HG02642 (cell line): Measurements from ENCODE around the gene JAK2.
"Not testable (repeated sequence)": the region's sequence is repeated elsewhere in the genome, so short reads cannot be mapped to it uniquely, and the experiment has no call there.

Source experiments
- ATAC-seq: cut with Tn5 transposase; IDR thresholded peaks from one replicate; pipeline ENCODE4 v1.9.1; 2021; ENCODE audit warnings: mild to moderate bottlenecking; ENCODE audit not compliant: unreplicated experiment, poor library complexity

JAK2 gene

GRCh38 chr9:5040730-5041389, 55.8 kb downstream of the JAK2 start:
- no peak for ATAC-seq

GRCh38 chr9:5041390-5042115, 56.5 kb downstream of the JAK2 start:
- ATAC-seq, result no peak

- ATAC-seq, result no peak
These were observed 57.6 kb downstream of the JAK2 start for GRCh38 chr9:5042661-5043178.

- ATAC-seq, result no peak
These were observed 58.3 kb downstream of the JAK2 start for GRCh38 chr9:5043381-5043780.

GRCh38 chr9:5044160-5044559, 59.1 kb downstream of the JAK2 start:
- no peak for ATAC-seq

- ATAC-seq, result no peak
These were observed 67.8 kb downstream of the JAK2 start for GRCh38 chr9:5052838-5053237.

GRCh38 chr9:5062631-5063030, 77.6 kb downstream of the JAK2 start:
- ATAC-seq, result no peak

- ATAC-seq, result no peak
These were observed 87.8 kb downstream of the JAK2 start for GRCh38 chr9:5072871-5073270.

GRCh38 chr9:5073701-5074100, 88.6 kb downstream of the JAK2 start:
- ATAC-seq, result no peak

- no peak for ATAC-seq
These were observed 100.9 kb downstream of the JAK2 start for GRCh38 chr9:5085993-5086392.

- ATAC-seq, result no peak
These were observed 104.7 kb downstream of the JAK2 start for GRCh38 chr9:5089737-5090136.

GRCh38 chr9:5095795-5096194, 110.7 kb downstream of the JAK2 start:
- ATAC-seq, result no peak

GRCh38 chr9:5099466-5099865, 114.4 kb downstream of the JAK2 start:
- ATAC-seq, result no peak

- ATAC-seq, result not testable (repeated sequence)
These were observed 116.1 kb downstream of the JAK2 start for GRCh38 chr9:5101127-5101526.

GRCh38 chr9:5106517-5106916, 121.4 kb downstream of the JAK2 start:
- ATAC-seq, result not testable (repeated sequence)

- no peak for ATAC-seq
These were observed 126.0 kb downstream of the JAK2 start for GRCh38 chr9:5110867-5111681.

- ATAC-seq, result no peak
These were observed 126.6 kb downstream of the JAK2 start for GRCh38 chr9:5111696-5112095.

GRCh38 chr9:5112109-5112592, 127.1 kb downstream of the JAK2 start:
- ATAC-seq, result no peak

- no peak for ATAC-seq
These were observed 127.6 kb downstream of the JAK2 start for GRCh38 chr9:5112646-5113045.

GRCh38 chr9:5113523-5113922, 128.5 kb downstream of the JAK2 start:
- no peak for ATAC-seq
